LHCN-M2 (cell line): ENCODE measurements around the gene DEFB126. TPM values are rescaled to one million over a fixed set of nuclear protein-coding genes. Genes with fewer than 3 reads are reported as not detected.
"Not testable (repeated sequence)": the region's sequence is repeated elsewhere in the genome, so short reads cannot be mapped to it uniquely, and the experiment has no call there.

Experiments used
- DNase-seq: peaks from one replicate; pipeline ENCODE4 v3.0.0-alpha.2; 2012; ENCODE audit warnings: low read depth
- polyA plus RNA-seq: library from polyadenylated mRNA; unstranded; fragments of >200 nt; gene quantifications from one replicate; pipeline ENCODE4 v1.2.1, GENCODE V29; 2012; ENCODE audit warnings: missing spikeins
- total RNA-seq: library from RNA; depleted of rRNA; stranded (reverse); fragments of >200 nt; gene quantifications from 2 replicates; pipeline ENCODE4 v1.2.3, GENCODE V29; 2014; rRNA removed

Gene DEFB126
- total RNA-seq: not detected in 2 replicates
- not detected for polyA plus RNA-seq

- DNase-seq: no peak
Observed at GRCh38 chr20:142290-142689, at the start of gene DEFB126. Gene DEFB126, plus strand, starts transcription at chr20:142590. Its CDS starts 39 bp downstream, at chr20:142629.

- DNase-seq: no peak
Observed at GRCh38 chr20:93641-94040, 48.7 kb upstream of the DEFB126 start.

- DNase-seq: no peak
Observed at GRCh38 chr20:95215-95614, 47.2 kb upstream of the DEFB126 start.

GRCh38 chr20:97691-98090 is 44.7 kb upstream of the DEFB126 start:
- not testable (repeated sequence) for DNase-seq

GRCh38 chr20:101975-102374 is 40.4 kb upstream of the DEFB126 start:
- no peak for DNase-seq

- no peak for DNase-seq
Observed at GRCh38 chr20:103456-103855, 38.9 kb upstream of the DEFB126 start.

- DNase-seq: peak; percentile 3
Observed at GRCh38 chr20:112396-112795, 30.0 kb upstream of the DEFB126 start.

- no peak for DNase-seq
Observed at GRCh38 chr20:117518-117917, 24.9 kb upstream of the DEFB126 start.

GRCh38 chr20:129786-130323 is 12.5 kb upstream of the DEFB126 start:
- not testable (repeated sequence) for DNase-seq

GRCh38 chr20:137668-138490 is 4.5 kb upstream of the DEFB126 start:
- DNase-seq: peak; percentile 2

- DNase-seq: no peak
Observed at GRCh38 chr20:145877-146276, 3.5 kb downstream of the DEFB126 start.

GRCh38 chr20:152131-152530 is 9.7 kb downstream of the DEFB126 start:
- no peak for DNase-seq

- no peak for DNase-seq
Observed at GRCh38 chr20:157154-157553, 14.8 kb downstream of the DEFB126 start, which contains the start of gene DEFB127. Gene DEFB127, plus strand, starts transcription at chr20:157454. Its CDS starts 91 bp downstream, at chr20:157545.

GRCh38 chr20:164618-165017 is 22.2 kb downstream of the DEFB126 start:
- DNase-seq: no peak

- no peak for DNase-seq
Observed at GRCh38 chr20:168876-169275, 26.5 kb downstream of the DEFB126 start.

GRCh38 chr20:184288-184687 is 41.9 kb downstream of the DEFB126 start:
- no peak for DNase-seq

- DNase-seq: no peak
Observed at GRCh38 chr20:187733-188132, 45.3 kb downstream of the DEFB126 start.

- no peak for DNase-seq
Observed at GRCh38 chr20:189611-190010, 47.2 kb downstream of the DEFB126 start, which contains the start of gene DEFB128. Gene DEFB128, minus strand, starts transcription at chr20:189711. Its CDS starts 88 bp downstream, at chr20:189623.

Other genes starting within 250 kb of the DEFB126 start
- gene DEFB125, start 54.9 kb upstream of the DEFB126 start, total RNA-seq: not detected in 2 replicates
- not detected in 2 replicates for gene DEFB127, start 14.9 kb downstream of the DEFB126 start, total RNA-seq
- gene DEFB128, start 47.1 kb downstream of the DEFB126 start, total RNA-seq: not detected in 2 replicates
- not detected in 2 replicates for gene DEFB129, start 84.7 kb downstream of the DEFB126 start, total RNA-seq
- not detected in 2 replicates for gene DEFB132, start 115.1 kb downstream of the DEFB126 start, total RNA-seq
- gene C20orf96, start 148.2 kb downstream of the DEFB126 start, total RNA-seq: 2.5 and 2.8 TPM in 2 replicates
- 14.0 and 15.9 TPM in 2 replicates for gene ZCCHC3, start 155.0 kb downstream of the DEFB126 start, total RNA-seq
- gene SOX12, start 183.0 kb downstream of the DEFB126 start, total RNA-seq: 8.2 and 9.9 TPM in 2 replicates
- 59.2 and 65.6 TPM in 2 replicates for gene NRSN2, start 204.5 kb downstream of the DEFB126 start, total RNA-seq
- gene TRIB3, start 238.2 kb downstream of the DEFB126 start, total RNA-seq: 1.3 and 1.6 TPM in 2 replicates